Activated naive CD4-positive, alpha-beta T cell treated with anti-CD3 and anti-CD28 coated beads, Interleukin-2, amount 50 U/mL, for 16 hours (primary cell): ENCODE data around the gene C17orf50.
A peak's percentile ranks its signal among the peaks of the same experiment; 100 is the strongest.

ENCODE experiments used
- DNase-seq: peaks from one replicate; pipeline ENCODE4 v3.0.0-alpha.2; 2020

The C17orf50 gene

DNA sequence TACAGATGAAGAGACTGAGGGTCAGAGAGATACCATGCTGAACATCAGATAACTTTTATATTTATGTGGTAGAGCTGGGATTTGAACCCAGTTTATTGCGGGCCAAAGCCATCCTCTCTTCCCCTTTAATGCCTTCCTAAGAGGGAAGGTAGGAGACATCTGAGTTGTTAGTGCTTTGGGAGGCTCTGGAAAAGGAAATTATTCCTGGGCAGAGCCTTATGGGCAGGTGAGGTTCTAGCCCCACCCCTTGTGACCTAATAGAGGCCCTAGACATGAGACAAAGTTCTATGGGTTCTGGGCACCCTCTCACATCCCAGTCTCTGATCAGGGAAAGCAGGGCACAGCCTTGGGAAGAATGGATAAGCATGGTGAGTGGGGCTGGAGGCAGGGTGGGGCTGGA, at the start of gene C17orf50:
Gene C17orf50, plus strand, starts transcription at position 301 of the 400 bp plus-strand sequence. Its CDS starts 55 bp downstream, at position 356.
- no peak for DNase-seq

DNA sequence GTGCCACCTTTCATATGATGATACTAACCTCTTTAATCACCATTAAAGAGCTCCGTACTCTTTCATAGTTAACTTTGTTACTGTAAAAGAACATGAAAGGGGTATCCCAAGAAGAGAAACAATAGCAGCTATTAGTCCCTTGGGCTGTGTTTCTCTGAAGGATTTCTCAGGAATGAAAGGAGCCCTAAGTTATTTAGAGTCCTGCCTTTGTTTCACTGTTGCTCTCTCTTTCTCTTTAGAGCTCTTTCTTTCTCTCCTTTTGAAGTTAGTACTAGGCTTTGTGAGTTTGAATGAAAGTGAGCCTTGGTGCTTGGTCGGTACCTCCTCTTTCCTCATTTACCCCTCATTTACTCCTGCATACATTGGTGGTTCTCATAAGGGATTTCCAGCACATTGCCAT, 49.7 kb upstream of the C17orf50 start:
- DNase-seq: no peak

GRCh38 chr17:35713069-35713728, 47.5 kb upstream of the C17orf50 start:
- DNase-seq: no peak

- DNase-seq: no peak
Measured at GRCh38 chr17:35714988-35715387, 45.7 kb upstream of the C17orf50 start.

GRCh38 chr17:35715416-35715815, 45.3 kb upstream of the C17orf50 start:
- no peak for DNase-seq

GRCh38 chr17:35716173-35716572, 44.5 kb upstream of the C17orf50 start:
- no peak for DNase-seq

- DNase-seq: no peak
Measured at GRCh38 chr17:35716897-35717465, 43.7 kb upstream of the C17orf50 start.

- DNase-seq: no peak
Measured at GRCh38 chr17:35717475-35717874, 43.2 kb upstream of the C17orf50 start.

- DNase-seq: no peak
Measured at GRCh38 chr17:35723735-35724134, 37.0 kb upstream of the C17orf50 start.

- DNase-seq: no peak
Measured at GRCh38 chr17:35725058-35725457, 35.6 kb upstream of the C17orf50 start.

GRCh38 chr17:35725802-35726126, 34.9 kb upstream of the C17orf50 start:
- no peak for DNase-seq

- no peak for DNase-seq
Measured at GRCh38 chr17:35726127-35726952, 34.3 kb upstream of the C17orf50 start.

DNA sequence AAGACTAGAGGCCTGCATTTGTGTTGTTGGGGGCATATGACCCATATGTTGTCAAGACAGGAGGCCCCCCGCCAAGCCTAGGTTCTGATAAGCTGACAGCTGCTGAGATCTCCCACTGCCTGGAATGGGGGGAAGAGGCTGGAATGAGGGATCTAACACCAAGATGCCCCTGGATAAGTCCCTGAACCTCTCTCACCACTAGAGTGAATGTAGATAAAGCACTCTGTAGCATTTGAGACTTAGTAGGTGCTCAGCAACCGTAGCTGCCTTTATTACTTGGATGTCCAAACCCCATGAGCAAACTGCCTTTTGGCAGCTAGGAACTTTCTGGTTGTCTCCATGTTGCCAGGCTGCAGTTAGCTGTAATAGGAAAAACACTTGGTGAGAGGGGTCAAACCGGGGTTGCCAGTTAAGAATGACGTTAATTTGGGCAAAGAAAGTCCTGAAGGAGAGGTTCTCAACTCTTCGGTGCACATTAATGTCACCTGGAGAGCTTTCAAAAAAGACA, 33.7 kb upstream of the C17orf50 start:
- no peak for DNase-seq

DNA sequence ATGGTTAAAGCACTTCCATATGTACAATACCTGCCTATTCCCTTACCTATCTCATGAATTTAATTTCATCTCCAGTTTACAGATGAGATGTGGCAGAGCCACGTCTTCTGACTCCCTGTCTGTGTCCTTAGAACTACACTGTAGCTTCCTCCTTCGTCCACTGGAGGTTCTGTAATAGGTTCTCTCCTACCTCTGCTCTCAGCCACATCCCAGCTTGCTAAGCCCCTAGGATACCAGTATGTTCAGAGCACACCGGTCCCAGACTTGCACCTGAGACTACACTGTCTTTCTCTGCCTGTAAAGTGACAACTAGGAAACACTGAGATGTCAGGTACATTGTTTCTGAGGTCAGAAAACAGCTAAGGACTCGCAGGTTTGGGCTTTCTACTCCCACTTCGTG, 33.1 kb upstream of the C17orf50 start:
- DNase-seq: no peak

DNA sequence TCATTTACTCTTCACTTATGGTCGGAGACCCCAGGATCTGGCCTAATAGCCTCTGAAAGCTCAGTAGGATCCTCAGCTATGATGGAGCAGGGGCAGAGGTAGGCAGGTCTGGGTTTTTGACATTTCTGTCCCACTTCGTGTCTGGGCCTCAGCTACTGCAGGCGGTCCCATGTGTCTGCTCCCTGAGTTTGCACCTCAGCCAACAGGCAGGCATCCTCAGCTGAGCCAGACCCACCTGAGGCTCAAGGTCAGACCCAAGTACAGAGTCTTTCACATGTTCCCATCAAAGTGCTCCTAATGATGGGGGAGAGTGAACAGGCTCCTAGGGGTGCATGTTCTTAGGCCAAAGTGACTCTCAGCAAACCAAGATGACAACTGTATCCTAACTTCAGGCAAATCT, 32.1 kb upstream of the C17orf50 start:
- DNase-seq: no peak

- DNase-seq: no peak
Measured at GRCh38 chr17:35729405-35729833, 31.3 kb upstream of the C17orf50 start.

GRCh38 chr17:35730400-35731005, 30.2 kb upstream of the C17orf50 start:
- DNase-seq: no peak

DNA sequence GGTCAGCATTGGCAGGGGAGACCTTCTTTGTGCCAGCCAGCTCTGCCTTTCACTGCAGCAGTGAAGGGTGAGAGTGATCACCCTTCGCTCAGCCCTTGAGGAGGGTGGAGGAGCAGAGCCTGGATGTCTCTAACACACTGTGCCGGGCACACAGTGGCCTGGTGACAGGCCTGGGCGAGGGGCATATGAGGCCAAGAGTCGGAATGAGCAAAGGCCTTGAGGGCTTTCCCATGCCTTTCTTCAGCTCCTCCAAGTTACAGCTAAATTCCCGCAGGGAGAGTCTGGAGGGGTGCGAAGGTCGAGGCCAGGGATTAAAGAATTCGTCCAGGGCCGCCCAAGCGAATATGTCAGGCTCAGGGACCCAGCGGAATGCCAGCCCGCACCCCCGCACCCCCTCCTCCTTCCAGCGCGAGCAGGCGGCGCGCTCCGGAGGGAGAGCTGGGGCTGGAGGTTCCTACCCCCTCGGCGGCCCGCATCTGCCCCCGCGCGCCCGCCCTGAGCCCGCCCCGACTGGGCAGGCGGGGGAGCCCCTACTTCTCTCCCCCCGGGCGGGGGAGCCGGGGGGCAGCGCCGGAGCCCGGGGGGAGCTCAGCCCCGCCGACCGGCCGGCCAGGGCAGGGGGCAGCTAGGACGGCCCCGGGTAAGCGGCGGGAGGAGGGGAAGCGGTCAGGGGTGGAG, 29.3 kb upstream of the C17orf50 start, which contains the start of gene RASL10B:
Gene RASL10B, plus strand, starts transcription at position 401 of the 678 bp plus-strand sequence. CDS start 3,546 bp downstream, outside the sequence.
- peak; percentile 72 for DNase-seq

DNA sequence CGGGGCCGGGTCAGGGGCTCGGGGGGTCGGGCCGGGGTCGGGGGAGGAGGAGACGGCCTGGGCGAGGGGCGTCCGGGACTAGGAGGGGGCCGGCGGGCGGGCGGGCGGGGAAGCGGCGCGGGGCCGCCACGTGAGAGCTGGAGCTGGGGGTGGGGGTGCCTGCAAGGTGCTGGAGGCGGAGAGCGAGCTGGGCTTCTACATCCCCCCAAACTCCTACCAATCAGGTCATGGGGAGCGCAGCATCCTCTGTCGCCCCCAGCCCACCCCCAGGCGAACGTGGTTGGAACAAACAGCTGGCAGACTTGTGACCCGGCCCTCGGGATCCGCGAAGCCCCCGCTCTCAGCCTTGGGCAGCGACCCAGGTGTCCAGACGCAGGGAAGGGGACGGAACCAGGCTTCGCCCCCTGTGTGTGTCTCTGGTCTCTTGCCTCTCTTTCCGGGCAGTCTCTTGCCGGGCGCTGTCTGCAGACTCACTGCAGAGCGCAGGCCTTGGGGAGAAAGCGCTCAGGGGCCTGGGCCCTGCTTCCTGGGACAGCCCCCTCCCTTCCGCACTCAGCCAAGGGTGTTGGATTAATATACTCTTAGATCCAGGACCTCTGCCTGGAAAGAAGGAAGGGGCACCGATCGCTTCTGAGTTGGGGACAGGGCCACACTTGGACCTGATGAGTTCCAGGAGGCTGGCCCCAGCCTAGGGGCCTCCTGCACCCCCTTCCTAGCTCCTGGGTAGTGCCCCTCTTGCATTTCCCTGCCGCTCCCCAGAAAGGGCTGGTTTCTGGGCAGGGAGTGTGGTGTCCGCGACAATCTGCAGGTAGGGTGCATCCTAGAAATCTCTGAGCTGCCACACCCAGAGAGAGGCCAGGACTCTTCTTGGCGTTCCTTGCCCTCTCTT, 28.5 kb upstream of the C17orf50 start:
- DNase-seq: peak; percentile 33

- no peak for DNase-seq
Measured at GRCh38 chr17:35732806-35733136, 27.9 kb upstream of the C17orf50 start.

DNA sequence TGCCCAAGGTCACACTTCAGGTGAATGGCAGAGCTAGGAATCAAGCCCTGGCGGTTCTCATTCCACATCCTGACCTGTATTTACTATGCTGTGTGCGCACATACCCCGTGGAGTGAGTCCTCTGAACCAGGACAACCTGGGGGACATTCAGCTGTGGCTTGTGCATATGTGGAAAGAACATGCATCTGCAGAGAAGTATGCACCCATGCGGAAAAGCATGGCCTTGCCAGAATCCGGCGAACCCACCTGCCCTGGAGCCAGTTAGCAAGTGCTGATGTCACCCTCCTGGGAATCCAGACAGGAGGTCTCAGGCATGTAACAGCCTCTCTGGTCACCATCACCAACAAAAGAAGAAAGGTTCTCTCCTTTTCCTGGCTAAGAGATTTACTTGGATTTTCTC, 27.3 kb upstream of the C17orf50 start:
- no peak for DNase-seq

DNA sequence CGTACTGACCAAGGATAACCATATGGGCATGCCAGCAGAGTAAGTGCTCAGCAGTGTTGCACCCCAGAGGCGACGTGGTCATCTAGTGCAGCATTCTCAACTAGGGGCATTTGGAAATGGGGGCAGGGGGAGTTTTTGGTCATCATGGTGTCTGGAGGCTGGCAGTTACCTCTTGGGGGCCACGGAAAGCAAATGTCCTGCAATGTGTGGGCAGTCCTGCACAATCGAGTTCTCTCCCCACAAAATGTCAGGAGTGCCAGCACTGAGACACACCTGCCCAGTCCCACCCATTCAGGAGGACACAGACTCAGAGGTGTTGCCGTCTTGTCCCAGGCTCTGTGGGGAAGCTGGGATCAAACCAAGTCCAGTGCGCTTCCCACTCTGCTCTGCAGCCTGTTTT, 26.3 kb upstream of the C17orf50 start:
- DNase-seq: no peak
